GM12873 (cell line): ENCODE data around the gene MBNL3.

Experiments used
- CTCF ChIP-seq: IDR thresholded peaks from 2 replicates; pipeline ENCODE4 v1.5.1; 2012; ENCODE audit warnings: low read depth, mild to moderate bottlenecking, moderate library complexity, low read length, control low read depth; ENCODE audit not compliant: insufficient read depth; ENCODE audit errors: missing control alignments

MBNL3 gene

GRCh38 chrX:132353430-132353829 lies 135.4 kb downstream of the MBNL3 start:
- TF ChIP-seq CTCF = no peak

GRCh38 chrX:132336172-132336571 lies 152.7 kb downstream of the MBNL3 start:
- TF ChIP-seq CTCF = no peak

GRCh38 chrX:132333351-132333750 lies 155.5 kb downstream of the MBNL3 start:
- no peak for TF ChIP-seq CTCF

GRCh38 chrX:132331532-132331931 lies 157.3 kb downstream of the MBNL3 start:
- TF ChIP-seq CTCF = no peak

GRCh38 chrX:132331000-132331399 lies 157.8 kb downstream of the MBNL3 start:
- TF ChIP-seq CTCF = no peak

- TF ChIP-seq CTCF = no peak
These were observed 158.6 kb downstream of the MBNL3 start for GRCh38 chrX:132330156-132330729.
